Hepatocyte (in vitro differentiated cells): ENCODE results near the gene TMA7B. TPM values are rescaled to one million over a fixed set of nuclear protein-coding genes. Genes with fewer than 3 reads are reported as not detected.

ENCODE experiments used
- DNase-seq: peaks from one replicate; pipeline ENCODE4 v3.0.0-alpha.2; 2016; ENCODE audit warnings: low spot score
- H2AFZ ChIP-seq: fragments of 200-600 bp; sonication (generic); 2 replicates; pipeline ENCODE4 v1.6.0; 2016; ENCODE audit warnings: antibody characterized with exemption, mild to moderate bottlenecking
- H3K27ac ChIP-seq: fragments of 200-600 bp; sonication (generic); 2 replicates; pipeline ENCODE4 v1.5.1; 2016; ENCODE audit warnings: mild to moderate bottlenecking
- H3K27me3 ChIP-seq: fragments of 200-600 bp; sonication (generic); 2 replicates; pipeline ENCODE4 v1.6.1; 2016
- H3K36me3 ChIP-seq: fragments of 200-600 bp; sonication (generic); replicated peaks from 2 replicates; pipeline ENCODE4 v1.5.1; 2016; ENCODE audit warnings: low read depth; ENCODE audit not compliant: insufficient read depth
- H3K4me1 ChIP-seq: fragments of 200-600 bp; sonication (generic); 2 replicates; pipeline ENCODE4 v1.5.1; 2016; ENCODE audit warnings: mild to moderate bottlenecking, moderate library complexity; ENCODE audit not compliant: insufficient read depth
- H3K4me2 ChIP-seq: fragments of 200-600 bp; sonication (generic); 2 replicates; pipeline ENCODE4 v1.6.0; 2016
- H3K4me3 ChIP-seq: fragments of 200-600 bp; sonication (generic); 2 replicates; pipeline ENCODE4 v1.5.1; 2016; ENCODE audit warnings: mild to moderate bottlenecking
- H3K79me2 ChIP-seq: fragments of 200-600 bp; sonication (generic); 2 replicates; pipeline ENCODE4 v1.6.0; 2017; ENCODE audit warnings: mild to moderate bottlenecking
- H3K9me2 ChIP-seq: fragments of 200-600 bp; sonication (generic); replicated peaks from 2 replicates; pipeline ENCODE4 v1.6.0; 2017; ENCODE audit warnings: mild to moderate bottlenecking; ENCODE audit not compliant: insufficient read depth
- H3K9me3 ChIP-seq: fragments of 200-600 bp; sonication (generic); 2 replicates; pipeline ENCODE4 v1.5.1; 2016; ENCODE audit warnings: low read depth, mild to moderate bottlenecking
- H4K20me1 ChIP-seq: fragments of 200-600 bp; sonication (generic); 2 replicates; pipeline ENCODE4 v1.6.0; 2016; ENCODE audit warnings: mild to moderate bottlenecking; ENCODE audit not compliant: insufficient read depth, poor library complexity, severe bottlenecking
- CTCF ChIP-seq: fragments of 200-600 bp; sonication (generic); IDR thresholded peaks from 2 replicates; pipeline ENCODE4 v1.5.1; 2016; ENCODE audit warnings: antibody characterized with exemption, mild to moderate bottlenecking; ENCODE audit not compliant: poor library complexity
- EZH2 ChIP-seq: fragments of 200-600 bp; sonication (generic); IDR thresholded peaks from 2 replicates; pipeline ENCODE4 v1.6.1; 2016; ENCODE audit warnings: antibody characterized with exemption, mild to moderate bottlenecking, borderline replicate concordance
- EZH2phosphoT487 ChIP-seq: fragments of 200-600 bp; sonication (generic); IDR thresholded peaks from one replicate; pipeline ENCODE4 v1.6.1; 2018; ENCODE audit warnings: antibody characterized with exemption, mild to moderate bottlenecking, low read depth, moderate library complexity; ENCODE audit not compliant: unreplicated experiment, severe bottlenecking
- WGBS: methylation state at CpG from one replicate; pipeline ENCODE4 v1.1.6; 2016; ENCODE audit warnings: low lambda C conversion rate; ENCODE audit errors: missing lambda C conversion rate; 5-methylcytosine and 5-hydroxymethylcytosine counted together
- polyA plus RNA-seq: library from polyadenylated mRNA; unstranded; fragments of >200 nt; fragmentation: Nextera tagmentation; extraction: Ambion mirVana; gene quantifications from 2 replicates; pipeline ENCODE4 v1.2.1, GENCODE V29; 2016
- total RNA-seq: library from RNA; depleted of rRNA; stranded (reverse); fragments of >200 nt; gene quantifications from 2 replicates; pipeline ENCODE4 v1.2.3, GENCODE V29; 2014

TMA7B gene
- total and polyA plus RNA-seq, 2 experiments from 2014 or later: not detected

DNA sequence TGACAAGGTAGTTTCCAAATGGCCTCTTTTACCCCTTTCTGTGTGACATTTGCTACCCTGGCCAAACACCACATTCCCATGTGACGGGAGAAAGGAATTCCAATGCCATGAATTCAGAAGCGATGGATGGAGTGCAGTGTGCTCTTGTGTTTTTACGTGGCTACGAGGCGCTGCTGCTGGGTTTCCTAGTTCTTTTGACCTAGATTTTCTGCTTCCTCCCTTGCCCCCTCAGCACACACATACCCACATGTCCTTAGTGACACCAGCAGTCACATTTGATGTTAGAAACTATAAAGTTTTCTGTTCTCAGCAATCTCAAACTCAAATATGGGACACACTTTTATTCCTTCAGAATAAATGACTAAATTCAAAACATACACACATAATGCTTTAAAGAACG lies 7.8 kb upstream of the TMA7B start:
- H3K9me3 ChIP-seq: no peaks in the 10 kb centered on the region
- WGBS: 85% methylated on average over 6 of the region's 6 CpGs
- no peak overlapping the region for H3K4me3 ChIP-seq
- no peak for DNase-seq
- no peak for TF ChIP-seq CTCF
- no peak for TF ChIP-seq EZH2phosphoT487
- no peak for TF ChIP-seq EZH2
- H3K9me2 ChIP-seq: no peaks in the 10 kb centered on the region
- H4K20me1 ChIP-seq: no peaks in the 10 kb centered on the region
- no peak overlapping the region for H3K27ac ChIP-seq
- no peaks in the 10 kb centered on the region for H3K36me3 ChIP-seq
- no peak overlapping the region for H2AFZ ChIP-seq
- no peak overlapping the region for H3K4me2 ChIP-seq
- H3K79me2 ChIP-seq: no peaks in the 10 kb centered on the region
- H3K4me1 ChIP-seq: no peaks in the 10 kb centered on the region
- no peaks in the 10 kb centered on the region for H3K27me3 ChIP-seq

DNA sequence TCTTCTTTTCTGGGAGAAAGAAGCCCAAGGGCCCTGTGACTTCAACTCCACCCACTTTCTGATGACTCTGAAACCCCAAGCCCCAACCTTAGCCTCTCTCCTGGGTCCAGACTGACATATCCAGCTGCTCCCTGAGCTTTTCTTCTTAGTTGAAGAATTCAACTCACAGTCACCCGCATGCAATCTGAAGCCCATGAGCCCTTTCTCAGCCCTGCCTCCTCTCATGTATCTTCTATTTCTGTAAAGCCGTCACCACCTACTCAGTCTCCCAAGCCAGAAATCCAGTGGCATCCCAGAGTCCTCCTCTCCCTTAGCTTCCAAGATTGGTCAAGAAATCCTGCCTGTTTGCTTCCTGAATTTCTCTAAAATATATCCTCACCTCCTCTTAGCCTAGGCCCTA lies 7.1 kb upstream of the TMA7B start:
- no peak for DNase-seq
- Histone ChIP-seq H4K20me1 (no peaks in the 10 kb centered on the region), H3K4me1 (no peaks in the 10 kb centered on the region), H3K9me2 (no peaks in the 10 kb centered on the region), H3K27ac (no peak overlapping the region), H3K9me3 (no peaks in the 10 kb centered on the region), H3K4me2 (no peak overlapping the region), H3K36me3 (no peaks in the 10 kb centered on the region), H3K27me3 (no peaks in the 10 kb centered on the region), H3K79me2 (no peaks in the 10 kb centered on the region), H2AFZ (no peak overlapping the region), H3K4me3 (no peak overlapping the region)
- TF ChIP-seq EZH2 (no peak), EZH2phosphoT487 (no peak), CTCF (no peak)
- 83% methylated on average over 2 of the region's 2 CpGs for WGBS

- no peaks in the 10 kb centered on the region for H3K27me3 ChIP-seq
- H3K9me2 ChIP-seq: no peaks in the 10 kb centered on the region
- H3K79me2 ChIP-seq: no peaks in the 10 kb centered on the region
- H4K20me1 ChIP-seq: no peaks in the 10 kb centered on the region
- H3K4me3 ChIP-seq: no peak overlapping the region
- no peak overlapping the region for H3K27ac ChIP-seq
- no peaks in the 10 kb centered on the region for H3K9me3 ChIP-seq
- no peak overlapping the region for H3K4me2 ChIP-seq
- H3K36me3 ChIP-seq: no peaks in the 10 kb centered on the region
- no peak overlapping the region for H2AFZ ChIP-seq
- 96% methylated on average over 4 of the region's 4 CpGs for WGBS
- H3K4me1 ChIP-seq: no peaks in the 10 kb centered on the region
- TF ChIP-seq CTCF (no peak), EZH2 (no peak), EZH2phosphoT487 (no peak)
- no peak for DNase-seq
Measured at GRCh38 chr22:39954584-39955055, 5.6 kb upstream of the TMA7B start.

- no peak overlapping the region for H3K4me2 ChIP-seq
- TF ChIP-seq EZH2phosphoT487 (no peak), EZH2 (no peak), CTCF (no peak)
- no peaks in the 10 kb centered on the region for H3K36me3 ChIP-seq
- no peaks in the 10 kb centered on the region for H4K20me1 ChIP-seq
- H3K4me1 ChIP-seq: no peaks in the 10 kb centered on the region
- 96% methylated on average over 2 of the region's 2 CpGs for WGBS
- H3K27ac ChIP-seq: no peak overlapping the region
- DNase-seq: no peak
- H2AFZ ChIP-seq: no peak overlapping the region
- no peaks in the 10 kb centered on the region for H3K9me2 ChIP-seq
- no peaks in the 10 kb centered on the region for H3K9me3 ChIP-seq
- H3K79me2 ChIP-seq: no peaks in the 10 kb centered on the region
- no peak overlapping the region for H3K4me3 ChIP-seq
- no peaks in the 10 kb centered on the region for H3K27me3 ChIP-seq
Measured at GRCh38 chr22:39955675-39956074, 4.5 kb upstream of the TMA7B start.
